AG09309 (cell line): ENCODE measurements around the gene OTC.

Source experiments
- DNase-seq: peaks from one replicate; pipeline ENCODE4 v3.0.0-alpha.2; 2010; ENCODE audit warnings: low read depth
- H3K4me3 ChIP-seq: 2 replicates; pipeline ENCODE4 v1.5.1; 2011; ENCODE audit warnings: mild to moderate bottlenecking, low read depth, low read length, moderate library complexity; ENCODE audit not compliant: control insufficient read depth
- TF ChIP-seq, protein P1 (sequence below): IDR thresholded peaks from 2 replicates; pipeline ENCODE4 v1.5.1; 2011; ENCODE audit warnings: mild to moderate bottlenecking, low read depth, low read length, inconsistent platforms; ENCODE audit not compliant: insufficient read depth, control insufficient read depth; ENCODE audit errors: missing control alignments

Gene OTC

GRCh38 chrX:38435130-38435529 is 82.7 kb downstream of the OTC start:
- no peak overlapping the region for H3K4me3 ChIP-seq
- DNase-seq: no peak
- TF ChIP-seq, protein P1, sequence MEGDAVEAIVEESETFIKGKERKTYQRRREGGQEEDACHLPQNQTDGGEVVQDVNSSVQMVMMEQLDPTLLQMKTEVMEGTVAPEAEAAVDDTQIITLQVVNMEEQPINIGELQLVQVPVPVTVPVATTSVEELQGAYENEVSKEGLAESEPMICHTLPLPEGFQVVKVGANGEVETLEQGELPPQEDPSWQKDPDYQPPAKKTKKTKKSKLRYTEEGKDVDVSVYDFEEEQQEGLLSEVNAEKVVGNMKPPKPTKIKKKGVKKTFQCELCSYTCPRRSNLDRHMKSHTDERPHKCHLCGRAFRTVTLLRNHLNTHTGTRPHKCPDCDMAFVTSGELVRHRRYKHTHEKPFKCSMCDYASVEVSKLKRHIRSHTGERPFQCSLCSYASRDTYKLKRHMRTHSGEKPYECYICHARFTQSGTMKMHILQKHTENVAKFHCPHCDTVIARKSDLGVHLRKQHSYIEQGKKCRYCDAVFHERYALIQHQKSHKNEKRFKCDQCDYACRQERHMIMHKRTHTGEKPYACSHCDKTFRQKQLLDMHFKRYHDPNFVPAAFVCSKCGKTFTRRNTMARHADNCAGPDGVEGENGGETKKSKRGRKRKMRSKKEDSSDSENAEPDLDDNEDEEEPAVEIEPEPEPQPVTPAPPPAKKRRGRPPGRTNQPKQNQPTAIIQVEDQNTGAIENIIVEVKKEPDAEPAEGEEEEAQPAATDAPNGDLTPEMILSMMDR: no peak

DNA sequence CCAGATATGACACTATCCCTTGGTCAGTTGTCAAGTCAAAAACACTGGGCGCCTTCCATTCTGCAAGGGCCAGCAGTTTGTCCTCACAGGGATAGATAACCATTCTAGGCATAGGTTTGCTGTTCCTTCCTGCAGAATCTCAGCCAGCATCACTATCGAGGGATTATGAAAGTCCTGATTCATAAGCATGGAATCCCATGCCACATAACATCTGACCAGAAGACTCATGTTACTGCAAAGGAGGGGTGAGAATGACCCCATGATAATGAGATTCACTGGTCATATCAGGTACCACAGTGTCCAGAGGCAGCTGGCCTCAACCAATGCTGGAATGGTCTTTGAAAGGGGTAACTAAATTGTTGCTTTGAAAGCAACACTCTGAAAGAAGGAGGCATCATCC is 84.7 kb downstream of the OTC start:
- no peak overlapping the region for H3K4me3 ChIP-seq
- DNase-seq: no peak
- TF ChIP-seq, protein P1: no peak

DNA sequence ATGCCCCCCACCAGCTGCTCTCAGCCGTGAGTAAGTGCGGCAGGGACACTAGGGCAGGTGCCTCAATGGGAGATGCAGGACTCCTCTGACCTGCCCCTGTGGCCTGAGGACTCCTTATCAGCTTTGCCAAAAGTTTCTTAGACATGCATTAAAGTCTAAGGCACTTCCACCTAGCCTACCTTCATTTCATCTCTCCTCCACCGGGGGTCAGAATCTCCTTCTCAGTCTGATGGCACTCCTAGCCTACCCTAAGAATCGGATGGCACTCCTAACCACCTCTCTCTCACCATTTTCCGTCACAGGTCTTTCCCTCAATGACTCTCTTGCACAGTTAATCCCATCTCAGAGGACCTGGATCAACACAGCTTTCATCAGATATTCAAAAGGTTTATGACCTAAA is 85.9 kb downstream of the OTC start:
- DNase-seq: no peak
- no peak overlapping the region for H3K4me3 ChIP-seq
- TF ChIP-seq, protein P1: no peak

DNA sequence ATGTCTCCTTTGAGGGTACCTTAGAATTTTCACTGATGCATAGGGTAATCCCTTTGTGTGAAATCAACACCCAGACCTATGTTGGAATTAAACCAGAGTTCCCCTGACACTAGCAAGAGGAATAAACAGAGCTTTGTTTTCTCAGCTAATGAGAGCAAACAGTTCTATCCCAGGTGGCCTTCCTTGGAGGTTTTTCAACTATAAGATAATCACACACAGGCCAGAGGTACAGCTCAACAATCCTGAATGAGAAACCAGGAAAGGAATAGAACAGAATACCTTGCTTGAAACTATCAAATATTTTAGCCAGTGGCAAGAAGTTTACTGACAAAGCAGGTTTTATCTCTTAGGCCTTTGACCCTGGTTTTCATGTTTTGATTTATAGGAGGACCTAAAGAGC is 100.2 kb downstream of the OTC start:
- TF ChIP-seq, protein P1: no peak
- H3K4me3 ChIP-seq: no peak overlapping the region
- no peak for DNase-seq

DNA sequence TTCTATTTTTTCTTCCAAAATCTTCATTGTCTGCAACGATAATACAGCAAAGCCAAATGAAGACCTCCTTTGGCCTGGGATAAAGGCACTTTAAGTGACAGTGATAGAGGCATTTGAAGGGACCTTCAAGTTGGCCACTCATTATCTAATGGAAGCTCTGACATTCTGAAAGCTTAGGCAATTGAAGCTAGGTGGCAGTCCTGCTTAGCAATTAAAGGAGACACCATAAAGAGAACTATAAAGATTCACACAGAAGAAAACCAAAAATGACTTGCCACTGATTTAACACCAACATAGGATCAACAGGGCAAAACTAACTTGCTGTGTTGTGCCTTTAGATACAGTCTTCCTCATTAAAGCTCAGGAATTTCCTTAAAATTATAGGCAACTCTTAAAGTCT is 105.7 kb downstream of the OTC start:
- no peak for DNase-seq
- no peak overlapping the region for H3K4me3 ChIP-seq
- TF ChIP-seq, protein P1: no peak

GRCh38 chrX:38462257-38462656 is 109.9 kb downstream of the OTC start:
- H3K4me3 ChIP-seq: no peak overlapping the region
- DNase-seq: no peak
- TF ChIP-seq, protein P1: no peak

GRCh38 chrX:38465686-38466085 is 113.3 kb downstream of the OTC start:
- DNase-seq: no peak
- TF ChIP-seq, protein P1: no peak
- H3K4me3 ChIP-seq: no peak overlapping the region
